HEK293T (cell line): ENCODE data around the gene GSN.

Source experiments
- CTCF ChIA-PET: fragments of 350-600 bp; formaldehyde crosslinking; extraction: SDS; loops from one replicate; lab custom pipeline; 2021; ENCODE audit warnings: antibody characterized with exemption, inconsistent platforms; lab: Yijun Ruan, JAX
- POLR2A ChIA-PET: fragments of 350-600 bp; formaldehyde crosslinking; extraction: SDS; loops from one replicate; lab custom pipeline; 2020; ENCODE audit warnings: antibody characterized with exemption, inconsistent platforms; lab: Yijun Ruan, JAX
- DNase-seq: peaks from one replicate; pipeline ENCODE4 v3.0.0; 2012; ENCODE audit warnings: mixed read lengths; ENCODE audit errors: extremely low spot score
- ARNT ChIP-seq: fragments of 450-650 bp; IDR thresholded peaks from 2 replicates; pipeline ENCODE4 v1.6.1; 2017; ENCODE audit warnings: mild to moderate bottlenecking
- BHLHE40 ChIP-seq: fragments of 450-650 bp; IDR thresholded peaks from 2 replicates; pipeline ENCODE4 v1.6.1; 2016; ENCODE audit warnings: mild to moderate bottlenecking, moderate library complexity, borderline replicate concordance
- CTBP1 ChIP-seq: fragments of 450-650 bp; IDR thresholded peaks from 2 replicates; pipeline ENCODE4 v1.6.1; 2016; ENCODE audit warnings: borderline replicate concordance
- ELF4 ChIP-seq: fragments of 450-650 bp; IDR thresholded peaks from 2 replicates; pipeline ENCODE4 v1.6.1; 2017; ENCODE audit warnings: antibody characterized with exemption
- FOXA1 ChIP-seq: fragments of 450-650 bp; IDR thresholded peaks from 2 replicates; pipeline ENCODE4 v1.6.1; 2016; ENCODE audit warnings: mild to moderate bottlenecking
- FOXK2 ChIP-seq: fragments of 450-650 bp; IDR thresholded peaks from 2 replicates; pipeline ENCODE4 v1.6.1; 2016; ENCODE audit warnings: mild to moderate bottlenecking
- FOXM1 ChIP-seq: fragments of 450-650 bp; IDR thresholded peaks from 2 replicates; pipeline ENCODE4 v1.6.1; 2017; ENCODE audit warnings: mild to moderate bottlenecking, borderline replicate concordance
- HDGF ChIP-seq: fragments of 450-650 bp; IDR thresholded peaks from 2 replicates; pipeline ENCODE4 v1.6.1; 2017; ENCODE audit warnings: antibody characterized with exemption, borderline replicate concordance
- L3MBTL2 ChIP-seq: fragments of 450-650 bp; conservative IDR thresholded peaks from 2 replicates; pipeline ENCODE4 v1.6.1; 2016; ENCODE audit warnings: mild to moderate bottlenecking
- LEF1 ChIP-seq: fragments of 450-650 bp; IDR thresholded peaks from 2 replicates; pipeline ENCODE4 v1.6.1; 2017; ENCODE audit warnings: mild to moderate bottlenecking, borderline replicate concordance
- NFRKB ChIP-seq: fragments of 450-650 bp; IDR thresholded peaks from 2 replicates; pipeline ENCODE4 v1.6.1; 2016; ENCODE audit warnings: mild to moderate bottlenecking, moderate library complexity
- PKNOX1 ChIP-seq: fragments of 450-650 bp; IDR thresholded peaks from 2 replicates; pipeline ENCODE4 v1.6.1; 2016
- SP1 ChIP-seq: fragments of 450-650 bp; IDR thresholded peaks from 2 replicates; pipeline ENCODE4 v1.6.1; 2017
- SUZ12 ChIP-seq: fragments of 450-650 bp; IDR thresholded peaks from 2 replicates; pipeline ENCODE4 v1.6.1; 2016; ENCODE audit warnings: mild to moderate bottlenecking
- TARDBP ChIP-seq: fragments of 450-650 bp; IDR thresholded peaks from 2 replicates; pipeline ENCODE4 v1.6.1; 2016
- ZNF384 ChIP-seq: fragments of 450-650 bp; IDR thresholded peaks from 2 replicates; pipeline ENCODE4 v1.6.1; 2016

The GSN gene

GRCh38 chr9:121309833-121310425 lies 42.0 kb downstream of the GSN start:
- CTCF ChIA-PET = interaction anchor here (1.1 kb wide), 1 partner anchor 10 kb away, joined by 3 read pairs; no protein-coding TSS in a partner anchor
- no peak for TF ChIP-seq FOXK2
- TF ChIP-seq HDGF = no peak
- no peak for TF ChIP-seq TARDBP
- TF ChIP-seq BHLHE40 = no peak
- no peak for TF ChIP-seq FOXM1
- no peak for TF ChIP-seq ARNT
- TF ChIP-seq ZNF384 = no peak
- TF ChIP-seq NFRKB = no peak
- TF ChIP-seq ELF4 = no peak
- no peak for TF ChIP-seq PKNOX1
- TF ChIP-seq SP1 = no peak
- no peak for TF ChIP-seq L3MBTL2
- TF ChIP-seq SUZ12 = no peak
- TF ChIP-seq FOXA1 = no peak
- TF ChIP-seq LEF1 = no peak
- no peak for TF ChIP-seq CTBP1
- no peak for DNase-seq
- POLR2A ChIA-PET = no interaction called here

GRCh38 chr9:121310571-121310970 lies 42.6 kb downstream of the GSN start:
- TF ChIP-seq ZNF384 = no peak
- no peak for DNase-seq
- POLR2A ChIA-PET = no interaction called here
- CTCF ChIA-PET = no interaction called here

- ChIA-PET POLR2A (no interaction called here), CTCF (no interaction called here)
- no peak for TF ChIP-seq ARNT
- no peak for DNase-seq
Observed at GRCh38 chr9:121312169-121312568, 44.2 kb downstream of the GSN start.

GRCh38 chr9:121313458-121314152 lies 45.6 kb downstream of the GSN start:
- DNase-seq = no peak
- CTCF ChIA-PET = interaction anchor here (0.6 to 2.7 kb wide), 2 partner anchors 35 to 51 kb away, joined by 3 to 11 read pairs; no protein-coding TSS in a partner anchor
- POLR2A ChIA-PET = no interaction called here

GRCh38 chr9:121316378-121316777 lies 48.4 kb downstream of the GSN start:
- POLR2A ChIA-PET = no interaction called here
- no peak for DNase-seq
- CTCF ChIA-PET = interaction anchor here (0.6 kb wide), 2 partner anchors 59 to 60 kb away, joined by 5 to 6 read pairs; no protein-coding TSS in a partner anchor
- TF ChIP-seq LEF1 (no peak), TARDBP (no peak), NFRKB (no peak), SUZ12 (no peak), L3MBTL2 (no peak), ARNT (no peak), FOXM1 (no peak), SP1 (no peak), PKNOX1 (no peak), BHLHE40 (no peak), FOXK2 (no peak), HDGF (no peak), FOXA1 (no peak), CTBP1 (no peak), ELF4 (no peak), ZNF384 (no peak)

More at GRCh38 chr9:121313458-121314152, 45.6 kb downstream of the GSN start:
- TF ChIP-seq ARNT (no peak), TARDBP (no peak), L3MBTL2 (no peak), PKNOX1 (no peak), LEF1 (no peak)

- CTCF ChIA-PET = no interaction called here
- TF ChIP-seq SP1 (no peak), HDGF (no peak), PKNOX1 (no peak), TARDBP (no peak), NFRKB (no peak), L3MBTL2 (no peak), FOXM1 (no peak), SUZ12 (no peak), FOXA1 (no peak), ZNF384 (no peak), ARNT (no peak), ELF4 (no peak), LEF1 (no peak)
- POLR2A ChIA-PET = no interaction called here
- DNase-seq = no peak
Observed at GRCh38 chr9:121316852-121317373, 49.0 kb downstream of the GSN start.
